GM13977 (cell line): ENCODE data around the gene MAN1C1.

Experiments used
- DNase-seq: peaks from one replicate; pipeline ENCODE4 v3.0.0; 2012; ENCODE audit warnings: low spot score
- in situ Hi-C: fragments of 300-500 bp; cut with MboI; formaldehyde crosslinking; loops from one replicate; pipeline ENCODE4 v1.12.0; 2022; ENCODE audit warnings: low sequenced_read_pairs, low pct_unique_long_range_greater_than_20kb, mixed read lengths, inconsistent platforms; ENCODE audit not compliant: unreplicated experiment
- TF ChIP-seq, protein P1 (sequence below): IDR thresholded peaks from 2 replicates; pipeline ENCODE4 v1.5.1; 2012; ENCODE audit warnings: mild to moderate bottlenecking, control low read depth; ENCODE audit not compliant: insufficient read depth; ENCODE audit errors: extremely low read depth, missing control alignments

MAN1C1 gene

DNA sequence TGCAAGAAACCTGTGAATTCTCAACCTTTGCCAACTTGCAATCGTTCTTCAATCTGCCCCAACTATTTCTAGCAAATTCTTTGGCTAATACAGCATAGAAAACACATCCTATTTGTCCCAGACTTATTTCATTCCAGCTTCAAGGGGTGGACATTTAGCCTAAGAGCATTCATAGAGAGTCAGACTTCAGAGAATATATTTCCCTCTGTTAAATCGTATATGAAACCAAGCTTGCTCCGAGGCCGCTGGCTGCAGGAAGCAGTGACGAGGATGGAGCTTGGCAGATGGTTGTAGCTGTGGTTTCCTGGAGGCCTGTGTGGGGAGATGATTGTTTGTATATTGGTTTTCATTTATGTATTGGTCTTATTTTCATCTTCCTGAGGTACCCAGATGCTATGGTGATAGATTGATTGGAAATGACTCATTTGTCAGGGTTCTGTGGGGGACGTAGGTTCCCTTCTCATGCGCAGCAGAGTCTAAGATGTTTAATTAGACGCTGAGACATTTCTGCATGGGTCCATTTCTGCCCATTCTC lies 26.1 kb downstream of the MAN1C1 start:
- DNase-seq: peak; percentile 67

DNA sequence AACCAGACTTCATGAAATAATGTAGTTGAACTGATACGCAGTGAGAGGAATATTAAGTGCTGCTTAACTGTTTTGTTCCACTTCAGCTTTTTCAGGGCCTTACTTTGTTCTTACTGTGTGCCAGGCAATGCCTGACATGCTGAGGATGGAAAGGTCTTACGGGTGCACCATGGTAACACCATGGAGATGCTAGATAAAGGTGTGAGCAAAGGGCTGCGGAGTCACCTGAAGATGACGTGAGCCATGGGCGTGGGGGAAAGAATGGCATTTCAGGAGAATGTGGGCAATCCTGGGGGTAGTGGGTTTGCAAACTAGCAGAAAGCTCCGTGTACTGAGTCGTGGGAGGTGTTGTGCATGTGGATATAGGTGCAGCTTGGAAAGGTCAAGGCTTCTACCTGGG lies 27.3 kb downstream of the MAN1C1 start:
- in situ Hi-C loops: no loop called here
- TF ChIP-seq, protein P1, sequence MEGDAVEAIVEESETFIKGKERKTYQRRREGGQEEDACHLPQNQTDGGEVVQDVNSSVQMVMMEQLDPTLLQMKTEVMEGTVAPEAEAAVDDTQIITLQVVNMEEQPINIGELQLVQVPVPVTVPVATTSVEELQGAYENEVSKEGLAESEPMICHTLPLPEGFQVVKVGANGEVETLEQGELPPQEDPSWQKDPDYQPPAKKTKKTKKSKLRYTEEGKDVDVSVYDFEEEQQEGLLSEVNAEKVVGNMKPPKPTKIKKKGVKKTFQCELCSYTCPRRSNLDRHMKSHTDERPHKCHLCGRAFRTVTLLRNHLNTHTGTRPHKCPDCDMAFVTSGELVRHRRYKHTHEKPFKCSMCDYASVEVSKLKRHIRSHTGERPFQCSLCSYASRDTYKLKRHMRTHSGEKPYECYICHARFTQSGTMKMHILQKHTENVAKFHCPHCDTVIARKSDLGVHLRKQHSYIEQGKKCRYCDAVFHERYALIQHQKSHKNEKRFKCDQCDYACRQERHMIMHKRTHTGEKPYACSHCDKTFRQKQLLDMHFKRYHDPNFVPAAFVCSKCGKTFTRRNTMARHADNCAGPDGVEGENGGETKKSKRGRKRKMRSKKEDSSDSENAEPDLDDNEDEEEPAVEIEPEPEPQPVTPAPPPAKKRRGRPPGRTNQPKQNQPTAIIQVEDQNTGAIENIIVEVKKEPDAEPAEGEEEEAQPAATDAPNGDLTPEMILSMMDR: no peak
- DNase-seq: no peak

More for the DNA sequence above, 26.1 kb downstream of the MAN1C1 start:
- in situ Hi-C loops: no loop called here
- TF ChIP-seq, protein P1: no peak

DNA sequence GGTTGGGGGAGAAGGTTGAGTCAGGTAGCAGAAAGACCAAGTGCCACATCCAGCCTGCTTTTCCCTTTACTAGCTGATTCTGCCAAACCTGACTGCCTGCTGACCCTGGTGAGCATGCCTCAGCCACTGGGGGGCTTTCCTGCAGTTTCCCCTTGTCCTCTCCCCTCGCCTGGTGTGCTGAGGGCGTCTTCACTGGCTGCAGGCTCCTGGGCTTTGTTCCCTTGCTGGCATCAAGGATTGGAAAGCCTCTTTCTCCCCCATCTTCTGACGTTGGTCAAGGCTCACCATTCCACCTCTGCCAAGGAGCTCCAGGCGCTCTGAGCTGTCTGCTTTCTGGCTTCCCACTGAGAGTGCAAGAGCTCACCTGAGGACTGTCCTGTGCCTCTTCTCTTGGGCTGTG lies 28.4 kb downstream of the MAN1C1 start:
- in situ Hi-C loops: no loop called here
- no peak for DNase-seq
- TF ChIP-seq, protein P1: no peak

DNA sequence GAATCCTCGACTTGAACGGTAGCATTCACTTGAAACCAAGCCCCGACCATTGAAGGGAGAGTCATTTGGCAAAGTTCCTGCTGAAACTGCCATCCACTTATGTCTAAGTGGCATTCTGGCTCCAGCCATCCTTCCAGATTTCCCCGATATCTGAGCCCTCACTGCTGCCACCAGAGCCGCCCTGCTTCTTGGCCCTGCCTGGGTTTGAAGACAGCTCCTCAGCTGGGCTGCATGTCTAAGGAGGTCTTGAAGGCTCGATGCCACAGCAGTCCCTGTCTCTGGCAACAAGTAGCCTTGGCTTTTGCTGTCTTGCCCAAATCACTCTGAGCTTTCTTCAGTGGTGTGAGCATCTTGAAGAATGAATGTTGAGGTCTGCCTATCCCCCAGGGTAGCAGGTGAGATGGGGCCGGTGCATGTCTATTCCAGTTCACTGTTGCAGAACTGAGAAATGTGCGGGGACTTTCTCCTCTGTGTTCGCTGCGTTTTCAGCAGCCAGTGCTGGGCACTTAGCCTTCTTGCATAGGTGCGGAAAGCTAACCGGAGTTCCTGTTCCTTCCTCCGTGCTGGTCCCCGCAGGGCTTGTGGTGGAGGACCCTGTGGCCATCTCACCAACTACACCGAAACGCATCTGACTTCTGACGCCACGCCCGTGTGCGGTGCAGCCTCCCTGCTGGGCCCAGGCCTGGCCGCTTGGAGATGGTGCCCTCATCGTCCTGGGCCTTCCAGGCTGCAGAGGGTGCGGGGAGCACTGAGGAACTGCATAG lies 29.2 kb downstream of the MAN1C1 start:
- in situ Hi-C loops: no loop called here
- no peak for DNase-seq
- TF ChIP-seq, protein P1: no peak

DNA sequence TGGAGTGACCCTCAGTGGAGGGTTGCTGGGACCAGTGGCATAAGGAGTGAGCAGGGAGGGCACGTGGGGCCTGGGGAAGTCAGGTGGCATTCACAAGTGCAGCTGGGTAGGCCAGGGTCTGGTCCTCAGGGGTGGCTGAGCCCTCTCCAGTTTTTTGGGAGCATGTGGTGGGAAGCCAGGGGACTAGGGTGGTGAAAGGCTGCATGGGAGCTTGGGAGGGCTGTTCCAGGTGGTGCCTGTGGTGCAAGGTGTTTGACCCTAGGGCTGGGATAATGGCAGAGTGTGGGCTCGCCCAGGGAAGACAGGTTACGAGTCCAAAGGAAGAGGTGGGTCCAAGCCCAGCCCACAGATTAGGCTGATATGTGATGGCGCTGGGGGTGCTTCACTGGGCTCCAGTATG lies 30.5 kb downstream of the MAN1C1 start:
- DNase-seq: no peak
- in situ Hi-C loops: no loop called here
- TF ChIP-seq, protein P1: no peak

DNA sequence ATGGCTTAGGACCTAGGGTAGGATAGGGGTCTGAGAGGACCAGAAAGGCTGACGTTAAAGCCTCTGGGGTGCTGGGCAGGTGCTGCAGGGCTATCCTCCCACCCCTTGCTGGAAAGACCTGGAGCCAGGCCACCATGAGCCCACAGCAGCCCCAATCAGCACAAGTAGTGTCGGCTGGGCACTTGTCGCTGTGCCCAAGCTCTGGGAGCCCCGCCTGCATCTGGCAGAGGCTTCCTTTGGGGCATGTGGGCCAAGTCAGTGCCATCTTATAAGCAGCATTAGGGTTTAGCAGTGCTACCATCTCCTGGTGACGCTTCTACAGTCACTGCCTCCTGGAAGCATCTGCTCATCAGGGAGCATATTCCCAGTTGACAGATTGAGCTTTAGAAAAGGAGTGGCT lies 31.3 kb downstream of the MAN1C1 start:
- TF ChIP-seq, protein P1: no peak
- in situ Hi-C loops: no loop called here

More for the DNA sequence above, 31.3 kb downstream of the MAN1C1 start:
- no peak for DNase-seq
